B cell (primary cell): Measurements from ENCODE around the gene MGMT. TPM values are rescaled to one million over a fixed set of nuclear protein-coding genes. Genes with fewer than 3 reads are reported as not detected.

ENCODE experiments used
- ATAC-seq: fragments of 200-7000 bp; cut with Tn5 transposase; one replicate; pipeline ENCODE4 v1.10.0; 2021; ENCODE audit warnings: low read depth, mild to moderate bottlenecking, moderate number of reproducible peaks, moderate library complexity
- CTCF ChIA-PET: fragments of 350-600 bp; sonication (Branson Sonifier 250); formaldehyde crosslinking; loops from one replicate; lab custom pipeline; 2021; ENCODE audit warnings: antibody characterized with exemption, inconsistent platforms; lab: Charles Lee
- POLR2A ChIA-PET: fragments of 350-600 bp; sonication (Branson Sonifier 250); formaldehyde crosslinking; loops from one replicate; lab custom pipeline; 2021; ENCODE audit warnings: antibody characterized with exemption; lab: Charles Lee
- DNase-seq: peaks from one replicate; pipeline ENCODE4 v3.0.0; 2013
- H2AFZ ChIP-seq: 2 replicates; pipeline ENCODE4 v1.6.1; 2012; ENCODE audit warnings: mild to moderate bottlenecking, low read depth, low read length; ENCODE audit not compliant: insufficient read depth, poor library complexity, severe bottlenecking
- H3K27ac ChIP-seq, 2 donors: 1 replicate in 1 of 2; 2 replicates in 1 of 2; pipeline ENCODE4 v1.5.1; 2012 to 2013; ENCODE audit warnings: low read length in 2 of 2, mild to moderate bottlenecking in 2 of 2, moderate library complexity in 1 of 2
- H3K27me3 ChIP-seq, 4 experiments: fragments of 200-600 bp in 1 of 4; sonication (generic) in 1 of 4; replicated peaks in 1 of 4; 1 replicate in 2 of 4; 2 replicates in 2 of 4; pipeline versions ENCODE4 v1.6.1 to v1.7.0; 2013 to 2016; ENCODE audit warnings: low read length in 3 of 4, mild to moderate bottlenecking in 2 of 4, mixed read lengths in 1 of 4, moderate library complexity in 1 of 4; ENCODE audit not compliant: insufficient read depth in 4 of 4, control insufficient read depth in 3 of 4; ENCODE audit errors: control extremely low read depth in 1 of 4
- H3K36me3 ChIP-seq, 2 experiments: replicated peaks in 1 of 2; 1 replicate in 1 of 2; 2 replicates in 1 of 2; pipeline versions ENCODE4 v1.6.1 to v1.7.1; 2013; ENCODE audit warnings: low read length in 1 of 2; ENCODE audit not compliant: insufficient read depth in 2 of 2, control insufficient read depth in 1 of 2; ENCODE audit errors: control extremely low read depth in 1 of 2, extremely low read depth in 1 of 2
- H3K4me1 ChIP-seq, 2 donors: fragments of 200-600 bp in 1 of 2; sonication (generic) in 1 of 2; 1 replicate in 1 of 2; 2 replicates in 1 of 2; pipeline versions ENCODE4 v1.5.1 to v1.6.1; 2013 to 2017; ENCODE audit warnings: low read length in 2 of 2; ENCODE audit not compliant: control insufficient read depth in 2 of 2, insufficient read depth in 2 of 2
- H3K4me2 ChIP-seq: replicated peaks from 2 replicates; pipeline ENCODE3; 2012; ENCODE audit warnings: mild to moderate bottlenecking, low read depth, low read length; ENCODE audit not compliant: poor library complexity, severe bottlenecking
- H3K4me3 ChIP-seq, 5 experiments: fragments of 200-600 bp in 1 of 5; sonication (generic) in 1 of 5; 1 replicate in 3 of 5; 2 replicates in 2 of 5; pipeline versions ENCODE4 v1.5.1 to v1.7.0; 2011 to 2016; ENCODE audit warnings: low read length in 4 of 5, mild to moderate bottlenecking in 4 of 5, low read depth in 2 of 5, control low read depth in 1 of 5, moderate library complexity in 1 of 5; ENCODE audit not compliant: insufficient read depth in 1 of 5; ENCODE audit errors: control extremely low read depth in 1 of 5, extremely low read depth in 1 of 5
- H3K79me2 ChIP-seq: fragments of 200-600 bp; sonication (generic); one replicate; pipeline ENCODE4 v1.6.0; 2016; ENCODE audit warnings: low read length; ENCODE audit not compliant: control insufficient read depth, insufficient read depth
- H3K9ac ChIP-seq: fragments of 200-600 bp; sonication (generic); 2 replicates; pipeline ENCODE4 v1.6.1; 2017; ENCODE audit warnings: mild to moderate bottlenecking, low read length, moderate library complexity
- H3K9me3 ChIP-seq, 3 donors: one replicate each; pipeline versions ENCODE4 v1.6.1 to v1.7.1; 2013; ENCODE audit warnings: low read length in 2 of 3; ENCODE audit not compliant: control insufficient read depth in 2 of 3, insufficient read depth in 1 of 3; ENCODE audit errors: control extremely low read depth in 1 of 3
- H4K20me1 ChIP-seq: 2 replicates; pipeline ENCODE4 v1.6.0; 2012; ENCODE audit warnings: mild to moderate bottlenecking, low read length; ENCODE audit not compliant: insufficient read depth, control insufficient read depth, poor library complexity, severe bottlenecking
- H3K27ac Mint-ChIP-seq: one replicate; pipeline ENCODE4 v1.8.0; 2021; ENCODE audit warnings: mixed read lengths
- H3K27me3 Mint-ChIP-seq: one replicate; pipeline ENCODE4 v1.8.0; 2021; ENCODE audit warnings: mixed read lengths
- H3K4me1 Mint-ChIP-seq: one replicate; pipeline ENCODE4 v1.8.0; 2021; ENCODE audit warnings: mixed read lengths
- H3K4me3 Mint-ChIP-seq: one replicate; pipeline ENCODE4 v1.8.0; 2021; ENCODE audit warnings: mixed read lengths
- H3K9me3 Mint-ChIP-seq: one replicate; pipeline ENCODE4 v1.8.0; 2022; ENCODE audit warnings: mixed read lengths; ENCODE audit not compliant: insufficient read depth
- EZH2 ChIP-seq: IDR thresholded peaks from 2 replicates; pipeline ENCODE4 v1.6.1; 2012; ENCODE audit warnings: borderline replicate concordance, low read depth, mild to moderate bottlenecking, moderate library complexity, low read length; ENCODE audit not compliant: insufficient read depth, poor library complexity, severe bottlenecking
- WGBS: methylation state at CpG from one replicate; pipeline ENCODE4 v1.1.5; 2013; ENCODE audit warnings: missing lambda C conversion rate; ENCODE audit not compliant: insufficient coverage; 5-methylcytosine and 5-hydroxymethylcytosine counted together
- intact Hi-C: fragments of 100-400 bp; cut with micrococcal nuclease; formaldehyde crosslinking; loops from one replicate; pipeline ENCODE4 v1.10.0; 2022
- polyA plus RNA-seq: library from polyadenylated mRNA; depleted of rRNA; stranded (reverse); fragments of >200 nt; gene quantifications from 2 replicates; pipeline ENCODE4 v1.2.3, GENCODE V29; 2012
- total RNA-seq, 2 donors: library from RNA; stranded (reverse); fragments of 120-200 nt in 1 of 2; gene quantifications; 1 replicate in 1 of 2; 2 replicates in 1 of 2; pipeline versions ENCODE4 v1.2.3 to v1.2.4, GENCODE V29; 2013 to 2022
- TF ChIP-seq, protein P1 (sequence below): fragments of 200-600 bp; IDR thresholded peaks from one replicate; pipeline ENCODE4 v1.8.0; 2022; ENCODE audit warnings: antibody characterized with exemption, mild to moderate bottlenecking

Gene MGMT
- total and polyA plus RNA-seq, 2 donors (not counting 1 experiment from before 2014, with no cell fraction given): 16.6 to 87.7 TPM

DNA sequence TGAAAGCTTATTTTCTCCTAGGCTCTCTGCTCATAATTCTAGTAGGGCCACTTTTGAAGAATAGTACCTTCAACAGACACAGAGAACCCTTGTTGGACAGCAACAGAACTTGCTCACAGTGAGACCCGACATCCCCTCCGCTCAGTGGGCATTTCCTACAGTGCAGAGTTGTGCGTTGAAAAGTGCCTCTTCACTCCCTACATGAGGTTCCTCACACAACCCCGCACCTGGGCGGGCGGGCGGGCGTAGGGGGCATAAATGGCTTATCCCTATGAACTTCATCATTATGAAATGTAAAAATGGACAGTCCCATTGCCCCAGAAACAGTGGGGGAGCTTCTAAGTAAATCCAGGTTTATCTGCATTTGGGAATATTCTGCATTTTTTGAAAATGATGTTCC, 174.9 kb downstream of the MGMT start:
- Histone ChIP-seq H3K9ac (no peak overlapping the region), H4K20me1 (no peaks in the 10 kb centered on the region), H3K4me2 (no peak overlapping the region), H3K27ac (no peak overlapping the region), H3K4me1 (no peaks in the 10 kb centered on the region), H3K27me3 (no peaks in the 10 kb centered on the region), H3K9me3 (no peaks in the 10 kb centered on the region), H2AFZ (no peak overlapping the region), H3K4me3 (no peak overlapping the region), H3K36me3 (no peaks in the 10 kb centered on the region), H3K79me2 (no peaks in the 10 kb centered on the region)
- ChIA-PET CTCF (no interaction called here), POLR2A (no interaction called here)
- H3K9me3 Mint-ChIP-seq: no peaks in the 10 kb centered on the region
- no peaks in the 10 kb centered on the region for H3K27me3 Mint-ChIP-seq
- ATAC-seq (no peak), DNase-seq (no peak)
- intact Hi-C loops: no loop called here
- no peak overlapping the region for H3K27ac Mint-ChIP-seq
- 91% methylated on average over 3 of the region's 8 CpGs for WGBS
- TF ChIP-seq, protein P1, sequence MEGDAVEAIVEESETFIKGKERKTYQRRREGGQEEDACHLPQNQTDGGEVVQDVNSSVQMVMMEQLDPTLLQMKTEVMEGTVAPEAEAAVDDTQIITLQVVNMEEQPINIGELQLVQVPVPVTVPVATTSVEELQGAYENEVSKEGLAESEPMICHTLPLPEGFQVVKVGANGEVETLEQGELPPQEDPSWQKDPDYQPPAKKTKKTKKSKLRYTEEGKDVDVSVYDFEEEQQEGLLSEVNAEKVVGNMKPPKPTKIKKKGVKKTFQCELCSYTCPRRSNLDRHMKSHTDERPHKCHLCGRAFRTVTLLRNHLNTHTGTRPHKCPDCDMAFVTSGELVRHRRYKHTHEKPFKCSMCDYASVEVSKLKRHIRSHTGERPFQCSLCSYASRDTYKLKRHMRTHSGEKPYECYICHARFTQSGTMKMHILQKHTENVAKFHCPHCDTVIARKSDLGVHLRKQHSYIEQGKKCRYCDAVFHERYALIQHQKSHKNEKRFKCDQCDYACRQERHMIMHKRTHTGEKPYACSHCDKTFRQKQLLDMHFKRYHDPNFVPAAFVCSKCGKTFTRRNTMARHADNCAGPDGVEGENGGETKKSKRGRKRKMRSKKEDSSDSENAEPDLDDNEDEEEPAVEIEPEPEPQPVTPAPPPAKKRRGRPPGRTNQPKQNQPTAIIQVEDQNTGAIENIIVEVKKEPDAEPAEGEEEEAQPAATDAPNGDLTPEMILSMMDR: no peak
- no peak for TF ChIP-seq EZH2
- peaks cover 3% of the 10 kb centered on the region for H3K4me1 Mint-ChIP-seq
- H3K4me3 Mint-ChIP-seq: no peak overlapping the region

DNA sequence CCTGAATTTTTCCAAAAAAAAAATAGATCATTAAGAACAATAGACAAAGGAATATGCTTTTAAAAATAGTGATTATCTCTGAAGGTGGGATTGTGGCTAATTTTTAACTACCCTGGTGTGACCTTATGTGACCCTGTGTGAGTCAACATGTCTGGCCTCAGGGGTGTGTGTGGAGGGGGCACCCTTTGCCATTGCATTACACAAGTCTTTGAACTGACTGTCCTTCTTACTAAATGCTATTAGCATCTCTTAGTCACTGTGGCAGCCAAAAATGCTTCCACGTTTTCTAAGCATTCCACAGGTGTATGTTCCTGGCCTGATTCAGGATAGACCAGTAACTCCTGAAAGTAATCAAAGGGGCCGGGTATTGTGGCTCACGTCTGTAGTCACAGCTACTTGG, 175.4 kb downstream of the MGMT start:
- H3K4me1 ChIP-seq: no peaks in the 10 kb centered on the region
- no peak overlapping the region for H3K27ac ChIP-seq
- H3K79me2 ChIP-seq: no peaks in the 10 kb centered on the region
- Mint-ChIP-seq H3K27me3 (no peaks in the 10 kb centered on the region), H3K9me3 (no peaks in the 10 kb centered on the region), H3K27ac (no peak overlapping the region), H3K4me3 (no peak overlapping the region), H3K4me1 (peaks cover 3% of the 10 kb centered on the region)
- DNase-seq (no peak), ATAC-seq (no peak)
- POLR2A ChIA-PET: no interaction called here
- H4K20me1 ChIP-seq: no peaks in the 10 kb centered on the region
- no peak overlapping the region for H3K4me3 ChIP-seq
- no peaks in the 10 kb centered on the region for H3K27me3 ChIP-seq
- 100% methylated on average over 3 of the region's 3 CpGs for WGBS
- TF ChIP-seq EZH2: no peak
- TF ChIP-seq, protein P1: no peak
- no peak overlapping the region for H2AFZ ChIP-seq
- no peak overlapping the region for H3K4me2 ChIP-seq
- no peaks in the 10 kb centered on the region for H3K9me3 ChIP-seq
- CTCF ChIA-PET: no interaction called here
- no peak overlapping the region for H3K9ac ChIP-seq
- no peaks in the 10 kb centered on the region for H3K36me3 ChIP-seq
- intact Hi-C loops: no loop called here
